T-helper 2 cell (primary cell): Measurements from ENCODE around the gene GRAMD1B.
A peak's percentile ranks its signal among the peaks of the same experiment; 100 is the strongest.

Experiments
- DNase-seq, 5 experiments: peaks; one replicate each; pipeline versions ENCODE4 v3.0.0 to v3.0.0-alpha.2; 2012 to 2022

The GRAMD1B gene

DNA sequence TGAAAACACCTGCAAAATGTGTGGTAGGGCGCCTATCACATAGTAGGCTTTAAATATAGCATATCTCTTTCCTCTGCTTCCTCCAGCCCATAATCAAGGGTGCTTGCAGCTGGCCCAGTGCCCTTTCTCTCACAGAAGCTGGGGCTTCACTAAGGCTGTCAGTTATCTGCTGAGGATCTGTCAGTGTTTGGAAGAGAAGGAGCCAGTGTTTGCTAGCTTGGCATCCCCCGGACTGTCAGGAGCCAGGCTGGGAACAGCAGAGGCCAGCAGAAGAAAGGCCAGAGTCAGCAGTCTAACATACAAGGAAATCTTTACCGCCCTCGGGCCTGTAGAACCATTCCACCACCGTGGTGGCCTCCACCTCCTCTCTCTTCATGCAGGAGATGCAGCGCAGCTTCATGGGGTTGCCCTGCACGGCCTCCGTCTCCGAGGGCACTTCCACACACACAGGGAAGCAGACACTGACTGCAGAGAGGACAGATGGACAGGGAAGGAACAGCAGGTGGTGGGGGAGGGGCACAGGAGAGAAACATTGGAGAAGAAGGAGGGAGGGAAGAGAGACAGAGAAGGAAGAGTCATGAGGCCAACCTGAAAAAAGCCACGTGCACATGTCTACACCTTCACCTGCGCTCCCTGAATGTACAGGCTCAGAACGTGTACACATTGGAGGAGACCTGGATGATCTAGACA, 215.4 kb downstream of the GRAMD1B start:
- no peak for DNase-seq

- no peak for DNase-seq
Observed at GRCh38 chr11:123650901-123651300, 220.8 kb downstream of the GRAMD1B start.

- no peak for DNase-seq
Observed at GRCh38 chr11:123652599-123652998, 222.5 kb downstream of the GRAMD1B start.

GRCh38 chr11:123653483-123653826, 223.4 kb downstream of the GRAMD1B start:
- DNase-seq: no peak

GRCh38 chr11:123653827-123654565, 223.9 kb downstream of the GRAMD1B start:
- DNase-seq: peak in 1 of 5 experiments; percentile 13

DNA sequence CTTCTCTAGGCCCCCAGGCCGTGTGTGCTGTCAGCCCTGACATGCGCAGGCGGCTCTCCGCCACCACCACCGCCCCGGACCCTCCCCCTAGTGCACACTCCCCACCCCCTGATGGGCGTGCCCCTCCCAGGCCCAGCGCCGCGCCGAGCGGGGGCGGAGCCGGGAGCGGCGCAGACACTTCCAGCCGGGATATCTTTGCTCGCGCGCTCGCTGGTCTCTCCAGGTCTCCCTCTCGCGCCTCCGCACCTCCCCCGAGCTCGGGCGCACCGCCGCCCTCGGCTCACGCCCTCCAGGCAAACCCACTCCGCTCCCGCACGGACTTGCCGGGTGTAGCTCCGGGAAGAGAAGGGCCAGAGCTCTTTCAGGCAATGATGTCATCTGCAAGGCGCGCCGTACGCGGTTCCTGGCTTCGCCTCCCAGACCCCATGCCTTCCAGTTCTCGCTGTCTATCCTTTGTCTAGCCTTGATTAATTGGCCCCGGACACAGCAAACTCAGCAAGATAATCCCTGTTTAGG, 224.6 kb downstream of the GRAMD1B start, which contains the start of gene SCN3B:
Gene SCN3B, minus strand, starts transcription at position 59 of the 516 bp plus-strand sequence. CDS start 823 bp downstream, outside the sequence.
- no peak for DNase-seq

DNA sequence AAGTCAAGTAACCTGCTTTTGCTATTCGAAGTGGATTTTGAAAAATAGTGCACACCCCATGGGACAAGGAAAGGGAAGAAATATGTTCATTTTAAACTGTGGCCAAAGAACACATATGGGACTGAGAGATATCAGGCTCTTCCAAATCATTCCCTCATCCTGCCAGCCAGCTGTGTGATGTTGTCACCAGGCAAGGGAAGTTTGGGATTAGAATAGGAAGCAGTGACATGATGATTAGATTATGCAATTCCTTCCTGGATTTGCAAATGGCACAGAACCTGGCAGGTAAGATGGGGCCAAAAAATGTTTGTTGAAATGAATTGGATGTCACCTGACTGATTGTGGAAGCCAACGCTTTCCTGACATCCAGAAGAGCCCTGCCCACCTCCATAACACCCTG, 229.2 kb downstream of the GRAMD1B start:
- DNase-seq: no peak

GRCh38 chr11:123659965-123660364, 229.9 kb downstream of the GRAMD1B start:
- DNase-seq: peak in 1 of 5 experiments; percentile 77

DNA sequence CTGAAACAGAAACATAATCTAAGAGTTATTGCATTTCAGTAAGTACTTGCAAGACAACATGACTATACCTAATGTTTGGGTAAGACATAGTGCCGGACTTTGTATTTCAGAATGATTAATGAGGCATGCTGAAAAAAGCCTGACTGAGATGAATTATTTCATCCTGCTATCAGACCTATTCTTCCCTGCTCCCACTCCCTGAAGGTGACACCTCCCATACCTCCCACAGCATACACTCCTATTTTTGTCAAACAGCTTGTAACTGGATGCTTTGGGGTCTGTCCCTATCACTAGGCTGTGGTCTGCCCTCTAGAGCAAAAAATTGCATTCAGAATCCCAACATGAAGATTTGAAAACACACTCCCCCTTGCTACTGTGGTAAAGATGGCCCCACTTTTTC, 235.2 kb downstream of the GRAMD1B start:
- no peak for DNase-seq

- DNase-seq: no peak
Observed at GRCh38 chr11:123670081-123670480, 240.0 kb downstream of the GRAMD1B start.

DNA sequence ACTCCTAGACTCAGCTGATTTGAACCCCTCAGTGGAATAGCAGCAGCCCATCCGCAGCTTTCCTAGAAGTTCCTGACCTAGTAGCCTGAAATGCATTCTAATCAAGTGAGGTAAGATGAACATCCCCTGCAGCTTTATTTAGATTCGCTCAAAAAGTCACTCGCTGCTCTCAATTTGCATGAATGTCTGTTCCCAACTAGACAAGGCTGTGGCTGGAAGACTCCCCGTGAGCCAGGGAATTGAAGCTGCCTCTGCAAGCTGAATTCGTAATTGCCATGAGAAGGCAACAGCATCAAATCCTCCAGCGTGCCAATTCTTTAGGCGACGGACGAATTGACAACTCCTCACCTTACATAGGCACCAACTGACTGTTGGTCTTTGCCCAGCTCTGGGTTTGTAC, 241.5 kb downstream of the GRAMD1B start:
- DNase-seq: no peak

DNA sequence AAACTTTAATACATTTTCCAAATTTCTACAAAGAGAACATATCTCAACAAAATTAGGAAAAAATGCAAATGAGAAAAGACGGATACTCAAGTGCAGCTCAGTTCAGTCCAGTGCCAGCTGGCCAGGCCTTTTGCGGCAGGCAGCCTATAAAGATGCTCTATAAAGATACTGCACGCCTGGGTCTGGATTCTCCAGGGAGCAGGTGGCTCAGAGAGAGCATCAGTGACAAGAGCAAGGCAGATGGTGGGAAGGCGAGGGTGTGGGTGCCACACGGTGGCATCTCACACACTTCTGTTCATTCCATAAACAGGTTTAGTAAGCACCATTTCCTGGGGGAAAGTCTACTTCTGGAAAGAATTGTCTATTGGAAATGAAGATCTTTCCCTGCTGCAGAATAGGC, 242.5 kb downstream of the GRAMD1B start:
- DNase-seq: no peak

- DNase-seq: no peak
Observed at GRCh38 chr11:123674297-123674696, 244.2 kb downstream of the GRAMD1B start.
